GM04503 (cell line): ENCODE data around the gene GRK5.
"Not testable (repeated sequence)": the region's sequence is repeated elsewhere in the genome, so short reads cannot be mapped to it uniquely, and the experiment has no call there.

Experiments used
- DNase-seq: peaks from one replicate; pipeline ENCODE4 v3.0.0-alpha.2; 2012; ENCODE audit warnings: low read depth

GRK5 gene

DNA sequence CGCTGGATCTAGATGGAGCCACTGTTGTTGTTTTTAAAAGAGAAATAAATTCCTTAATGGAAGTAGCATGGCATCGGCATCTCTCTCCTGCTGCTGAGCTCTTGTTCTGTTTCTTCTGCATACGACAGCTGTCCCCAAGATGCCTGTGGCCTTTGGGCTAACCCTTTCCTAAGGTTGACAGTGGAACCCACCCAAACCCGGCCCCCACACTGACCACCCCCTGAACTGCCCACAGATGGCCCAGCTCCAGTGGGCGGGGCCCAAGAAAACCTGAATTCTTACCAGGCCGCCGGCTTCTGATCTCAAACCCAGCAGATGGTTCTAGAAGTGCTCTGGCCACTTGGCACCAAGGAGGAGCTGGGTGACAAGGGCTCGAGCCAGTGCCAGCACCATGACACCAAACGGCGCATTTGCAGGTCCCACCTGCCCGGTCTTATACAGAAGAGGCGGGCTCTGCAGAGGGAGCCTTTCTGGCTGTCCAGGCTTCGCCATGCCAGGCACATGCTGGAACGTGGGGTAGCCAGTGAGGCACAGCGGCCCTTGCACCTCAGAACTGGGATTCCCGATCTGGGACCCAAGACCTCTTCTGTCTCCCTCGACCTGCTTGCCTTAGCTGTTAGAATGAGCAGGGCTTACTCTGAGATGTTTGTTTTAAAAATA, 252.4 kb downstream of the GRK5 start:
- no peak for DNase-seq

DNA sequence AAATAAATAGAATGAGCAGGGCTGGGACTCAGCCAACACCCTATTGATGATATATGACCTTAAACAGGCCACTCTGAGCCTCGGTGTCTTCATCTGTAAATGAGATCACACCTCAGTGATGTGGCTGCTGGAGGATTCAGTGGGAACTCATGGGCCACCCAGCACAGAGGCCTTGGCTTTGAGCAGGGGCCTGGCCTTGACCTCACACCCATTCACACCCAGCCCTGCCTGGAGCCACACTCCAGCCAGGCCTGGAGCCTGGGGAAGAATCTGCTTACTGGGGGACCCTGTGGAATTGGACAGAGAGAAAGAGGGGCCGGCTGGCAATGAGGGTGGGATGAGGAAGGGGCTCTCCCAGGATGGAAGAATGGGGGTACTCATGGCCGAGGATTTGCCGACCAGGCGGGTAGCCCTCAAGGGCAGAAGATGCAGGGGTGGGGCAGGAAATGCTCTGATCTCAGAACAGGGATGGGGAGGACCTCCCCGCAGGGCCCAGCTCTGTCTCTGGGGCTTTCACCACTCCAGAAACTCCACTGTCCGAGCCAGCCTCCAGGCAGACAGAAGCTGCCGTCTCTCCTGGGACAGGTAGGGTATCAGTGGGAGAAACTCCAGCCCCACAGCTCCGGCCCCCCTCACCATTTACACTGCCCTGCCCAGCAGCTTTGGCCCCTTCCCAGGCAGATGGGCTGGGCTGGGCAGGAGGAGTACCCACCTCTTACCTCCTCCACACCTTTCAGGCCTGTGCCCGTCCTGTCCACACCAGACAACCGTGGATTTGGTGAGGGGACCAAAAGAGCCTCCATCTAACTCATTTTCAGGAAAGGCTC, 253.2 kb downstream of the GRK5 start:
- DNase-seq = no peak

DNA sequence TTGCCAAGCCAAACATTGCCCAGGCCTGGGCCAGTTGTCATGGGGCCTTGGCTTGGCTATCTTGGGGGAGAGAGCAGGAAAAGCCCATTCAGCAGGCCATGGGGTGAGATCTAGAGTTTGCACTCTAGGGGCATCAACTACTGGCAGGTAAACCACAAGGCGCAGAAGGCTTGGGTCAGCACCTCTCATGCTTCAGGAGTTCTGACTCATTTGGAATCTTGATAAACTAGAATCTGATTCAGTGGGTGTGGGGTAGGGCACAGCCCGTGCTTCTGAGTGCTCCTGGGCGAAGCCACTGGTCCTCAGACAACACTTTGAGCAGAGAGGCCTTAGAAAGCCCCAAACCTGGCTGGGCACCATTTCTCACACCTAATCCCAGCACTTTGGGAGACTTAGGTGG, 254.0 kb downstream of the GRK5 start:
- DNase-seq = no peak

DNA sequence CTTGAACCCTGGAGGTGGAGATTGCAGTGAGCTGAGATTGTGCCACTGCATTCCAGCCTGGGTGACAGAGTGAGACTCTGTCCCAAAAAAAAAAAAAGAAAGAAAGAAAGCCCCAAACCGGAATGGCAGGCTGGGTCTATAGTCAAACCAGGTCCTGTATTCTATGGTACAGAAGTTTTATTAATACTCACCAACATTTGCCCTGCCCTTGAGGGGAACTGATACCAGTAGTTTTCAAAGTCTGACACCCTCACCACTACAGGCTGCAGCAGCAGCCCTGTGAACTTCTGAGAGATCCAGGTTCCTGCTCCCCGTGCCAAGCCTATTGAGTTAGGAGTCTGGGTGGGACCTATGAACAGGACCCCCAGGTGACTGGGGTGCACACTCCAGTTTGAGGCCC, 254.6 kb downstream of the GRK5 start:
- DNase-seq = no peak

DNA sequence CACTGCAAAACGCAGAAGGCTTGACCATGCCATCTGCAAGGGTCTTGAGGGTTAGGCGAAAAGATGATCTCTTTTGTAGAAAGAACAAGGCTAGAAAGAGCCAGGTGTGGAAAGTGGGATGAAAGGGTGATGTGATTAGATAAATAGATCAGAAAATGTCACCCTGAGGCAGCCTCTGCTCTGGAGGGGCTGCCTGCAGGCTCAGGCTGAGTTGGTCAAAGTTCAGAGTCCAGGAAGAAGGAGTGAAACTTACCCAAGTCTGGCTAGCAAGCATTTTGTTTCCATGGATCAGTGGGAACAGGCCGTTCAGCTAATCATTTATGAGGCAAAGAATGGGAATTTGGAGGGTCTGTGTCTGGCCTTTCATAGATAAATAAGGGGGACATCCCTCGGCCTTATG, 255.4 kb downstream of the GRK5 start:
- no peak for DNase-seq

DNA sequence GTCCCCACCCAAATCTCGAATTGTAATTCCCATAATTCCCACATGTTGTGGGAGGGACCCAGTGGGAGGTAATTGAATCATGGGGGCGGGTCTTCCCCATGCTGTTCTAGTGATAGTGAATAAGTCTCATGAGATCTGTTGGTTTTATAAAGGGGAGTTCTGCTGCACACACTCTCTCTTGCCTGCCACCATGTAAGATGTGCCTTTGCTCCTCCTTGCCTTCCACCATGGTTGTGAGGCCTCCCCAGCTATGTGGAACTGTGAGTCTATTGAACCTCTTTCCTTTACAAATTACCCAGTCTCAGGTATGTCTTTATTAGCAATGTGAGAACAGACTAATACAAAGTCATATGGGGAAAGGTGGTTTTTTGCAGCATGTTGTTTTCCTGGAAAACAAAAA, 255.8 kb downstream of the GRK5 start:
- DNase-seq = not testable (repeated sequence)

DNA sequence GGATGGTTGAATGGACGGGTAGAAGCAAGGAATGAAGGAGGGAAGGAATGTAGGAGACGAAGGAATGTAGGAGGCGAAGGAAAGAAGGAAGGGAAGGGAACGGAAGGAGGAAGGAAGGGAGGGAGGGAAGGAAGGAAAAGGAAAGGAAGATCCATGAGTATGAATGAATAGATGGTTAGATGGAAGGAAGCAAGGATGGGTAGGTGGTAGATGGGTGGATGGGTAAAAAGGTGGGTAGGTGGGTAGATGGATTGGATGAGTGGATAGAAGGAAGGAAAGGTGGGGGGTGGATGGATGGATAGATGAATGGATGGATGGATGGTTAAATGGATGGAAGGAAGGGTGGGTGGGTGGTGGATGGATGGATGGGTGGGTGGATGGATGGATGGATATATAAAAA, 257.7 kb downstream of the GRK5 start:
- DNase-seq = no peak

DNA sequence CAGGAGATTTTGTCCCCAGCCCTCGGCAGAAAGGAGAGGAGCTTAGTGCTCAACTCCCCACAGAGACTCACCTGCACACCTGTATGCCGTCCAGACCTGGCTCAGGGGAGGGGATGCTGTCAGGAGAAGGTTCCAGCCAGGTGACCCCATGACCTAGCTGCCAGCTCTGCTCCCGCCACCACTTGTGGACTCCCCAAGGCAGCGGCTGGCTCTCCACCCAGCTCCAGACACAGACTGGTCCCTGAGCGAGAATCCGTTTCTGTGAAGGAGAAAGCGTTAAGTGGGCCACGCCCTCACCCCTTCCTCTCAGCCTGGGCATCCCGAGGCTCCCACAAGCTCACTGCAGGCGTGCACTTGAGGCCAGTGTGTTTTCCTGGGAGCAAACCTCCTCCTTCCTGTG, 258.7 kb downstream of the GRK5 start:
- no peak for DNase-seq

DNA sequence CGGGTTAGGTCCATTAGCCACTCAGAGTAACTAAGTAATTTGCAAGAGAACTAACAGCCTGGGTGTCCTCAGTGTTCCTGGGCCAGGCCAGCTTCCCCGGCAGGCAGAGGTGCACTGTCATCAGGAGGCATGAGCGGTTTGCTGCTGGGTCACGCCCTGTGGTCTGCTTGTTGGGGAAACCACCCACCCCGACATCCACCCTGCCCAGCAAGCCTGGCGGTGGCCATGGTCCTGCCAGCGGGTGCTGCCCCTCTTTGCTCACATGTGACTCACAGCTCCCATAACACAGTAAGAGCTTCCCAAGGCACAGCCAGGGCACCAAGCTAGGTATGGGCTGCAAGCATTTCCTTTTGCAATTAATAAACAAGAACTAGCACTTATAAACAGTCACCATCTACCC, 259.3 kb downstream of the GRK5 start:
- no peak for DNase-seq

DNA sequence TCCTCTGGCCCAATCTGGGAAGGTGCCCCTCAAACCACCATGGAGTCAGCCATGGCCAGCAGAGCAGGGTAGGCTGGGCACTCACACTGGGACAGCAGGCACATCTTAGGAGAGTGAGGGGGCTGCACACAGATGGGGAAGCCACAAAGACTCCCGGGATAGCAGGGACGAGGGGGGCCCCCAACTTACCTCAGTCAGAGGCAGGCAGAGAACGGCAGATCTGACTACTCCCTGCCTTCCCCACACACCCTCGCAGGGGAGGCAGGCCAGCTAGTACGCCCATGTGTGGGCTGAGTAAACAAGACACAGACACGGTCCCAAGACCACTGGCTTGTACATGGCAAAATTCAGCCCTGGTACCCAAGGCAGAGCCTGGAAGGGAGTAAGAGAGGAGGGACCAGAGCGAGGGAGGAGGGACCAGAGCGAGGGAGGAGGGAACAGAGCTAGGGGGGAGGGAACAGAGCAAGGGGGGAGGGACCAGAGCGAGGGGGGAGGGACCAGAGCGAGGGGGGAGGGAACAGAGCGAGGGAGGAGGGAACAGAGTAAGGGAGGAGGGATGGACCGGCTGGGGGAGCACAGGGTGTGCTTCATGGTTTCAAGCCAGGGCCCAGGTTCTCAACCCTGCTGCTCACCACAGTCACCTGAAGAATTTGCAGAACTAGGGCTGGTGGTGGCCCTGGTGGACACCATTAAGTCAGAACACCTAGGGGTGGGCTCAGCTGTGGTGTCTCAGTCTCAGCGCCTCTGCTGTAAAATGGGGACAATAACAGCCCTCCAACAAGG, 261.4 kb downstream of the GRK5 start:
- DNase-seq = no peak

DNA sequence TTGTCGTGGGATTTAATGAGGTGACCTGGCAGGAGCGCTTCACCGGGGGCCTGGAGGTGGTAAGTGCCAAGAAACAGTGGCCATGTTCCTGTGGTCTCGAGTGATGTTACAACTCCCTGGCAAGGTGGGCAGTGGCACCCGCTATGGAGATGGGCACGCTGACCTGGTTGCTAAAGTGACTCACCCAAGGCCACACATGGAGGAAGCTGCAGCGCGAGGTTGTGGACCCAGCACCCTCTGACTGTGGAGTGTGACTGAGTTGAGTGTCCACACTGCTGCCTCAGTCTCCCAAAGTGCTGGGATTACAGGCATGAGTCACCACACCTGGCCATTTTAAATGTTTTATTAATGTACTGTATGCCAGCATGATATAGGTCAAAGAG, 261.9 kb downstream of the GRK5 start:
- DNase-seq = no peak

DNA sequence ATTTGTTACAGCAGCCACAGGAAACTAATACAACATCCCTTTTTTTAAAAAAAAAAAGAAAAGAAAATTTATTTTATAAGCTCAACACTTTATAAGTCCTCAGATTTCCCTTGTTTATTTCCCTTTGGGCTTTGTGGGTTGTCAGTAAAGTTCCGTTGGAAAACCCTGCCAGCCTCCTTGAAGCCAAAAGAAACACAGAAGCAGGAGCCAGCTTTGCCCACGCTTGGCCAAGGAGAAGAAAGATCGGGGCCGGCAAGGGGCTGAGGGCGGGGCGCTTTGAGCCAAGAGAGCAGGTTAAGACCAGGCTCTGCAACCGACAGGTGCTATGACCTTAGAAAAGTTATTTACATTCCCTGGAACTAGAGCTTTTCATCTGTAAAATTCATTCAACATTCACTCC, 262.5 kb downstream of the GRK5 start:
- DNase-seq = no peak

DNA sequence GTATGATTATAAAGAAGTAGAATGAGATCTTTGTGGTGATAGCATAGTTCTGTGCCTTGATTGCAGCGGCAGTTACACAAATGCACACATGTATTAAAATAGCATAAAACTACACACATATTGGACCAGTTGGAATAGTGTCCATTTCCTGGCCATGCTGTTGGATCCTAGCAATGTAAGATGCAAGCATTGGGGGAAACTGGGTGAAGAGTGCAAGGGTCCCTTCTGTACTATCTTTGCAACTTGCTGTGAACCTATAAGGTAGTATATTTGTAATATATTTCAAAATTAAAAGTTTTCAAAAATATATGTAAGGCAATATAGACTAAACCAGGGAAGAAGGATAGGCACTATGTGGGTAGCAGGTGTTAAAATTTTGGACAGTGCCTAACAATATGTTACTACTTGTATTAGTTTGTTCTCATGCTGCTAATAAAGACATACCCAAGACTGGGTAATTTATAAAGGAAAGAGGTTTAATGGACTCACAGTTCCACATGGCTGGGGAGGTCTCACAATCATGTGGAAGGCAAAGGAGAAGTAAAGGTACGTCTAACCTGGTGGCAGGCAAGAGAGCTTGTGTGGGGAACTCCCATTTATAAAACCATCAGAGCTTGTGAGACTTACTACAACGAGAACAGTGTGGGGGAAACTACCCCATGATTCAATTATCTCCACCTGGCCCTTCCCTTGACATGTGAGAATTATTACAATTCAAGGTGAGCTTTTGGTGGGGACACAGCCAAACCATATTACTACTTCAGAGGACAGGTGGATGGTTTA, 263.7 kb downstream of the GRK5 start:
- no peak for DNase-seq

DNA sequence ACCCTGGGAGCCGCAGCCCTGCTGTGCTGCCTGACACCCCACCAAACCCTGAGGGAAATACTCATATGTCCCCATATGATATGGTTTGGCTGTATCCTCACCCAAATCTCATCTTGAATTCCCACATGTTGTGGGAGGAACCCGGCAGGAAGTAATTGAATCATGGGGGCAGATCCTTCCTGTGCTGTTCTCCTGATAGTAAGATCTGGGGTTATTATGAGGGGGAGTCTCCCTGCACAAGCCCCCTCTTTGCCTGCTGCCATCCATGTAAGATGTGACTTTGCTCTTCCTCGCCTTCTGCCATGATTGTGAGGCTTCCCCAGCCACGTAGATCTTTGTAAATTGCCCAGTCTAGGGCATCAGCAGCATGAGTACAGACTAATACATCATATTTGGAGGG, 266.4 kb downstream of the GRK5 start:
- DNase-seq = no peak

DNA sequence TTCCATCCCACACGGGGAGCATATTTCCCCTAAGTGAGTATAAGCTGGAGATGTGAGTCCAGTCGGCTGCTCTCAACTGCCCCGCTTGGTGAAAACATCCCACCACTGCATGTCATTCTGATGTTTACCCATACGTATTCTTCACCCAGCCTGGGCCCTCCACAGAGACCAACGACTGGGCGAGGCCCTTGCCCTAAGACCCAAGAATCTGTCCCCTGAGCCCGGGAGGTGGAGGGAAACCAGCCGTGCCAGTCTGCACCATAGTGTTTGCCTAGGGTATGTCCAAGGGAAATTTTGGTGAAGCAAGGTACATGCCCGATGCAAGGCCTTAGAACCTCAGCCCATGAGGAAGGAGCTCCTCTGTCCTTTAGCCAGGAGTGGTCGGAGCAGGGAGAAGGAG, 267.2 kb downstream of the GRK5 start:
- DNase-seq = no peak

DNA sequence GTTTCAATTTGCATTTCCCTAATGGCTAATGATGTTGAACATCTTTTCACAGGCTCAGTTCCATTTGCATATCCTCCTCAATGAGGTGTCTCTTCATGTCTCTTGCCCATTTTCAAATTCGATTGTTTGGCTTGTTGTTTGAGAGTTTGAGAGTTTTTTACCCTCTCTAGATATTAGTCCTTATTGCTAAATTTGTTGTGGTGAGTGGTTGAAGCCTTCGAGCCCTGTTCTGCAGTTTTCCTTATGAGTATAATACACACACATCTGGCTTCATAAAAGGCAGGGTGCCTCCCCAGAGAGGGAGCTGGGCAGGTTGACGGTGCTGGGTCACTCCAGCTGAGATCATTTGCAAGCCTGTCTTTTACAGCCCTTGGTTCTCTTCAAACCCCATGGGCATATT, 270.1 kb downstream of the GRK5 start:
- DNase-seq = no peak

DNA sequence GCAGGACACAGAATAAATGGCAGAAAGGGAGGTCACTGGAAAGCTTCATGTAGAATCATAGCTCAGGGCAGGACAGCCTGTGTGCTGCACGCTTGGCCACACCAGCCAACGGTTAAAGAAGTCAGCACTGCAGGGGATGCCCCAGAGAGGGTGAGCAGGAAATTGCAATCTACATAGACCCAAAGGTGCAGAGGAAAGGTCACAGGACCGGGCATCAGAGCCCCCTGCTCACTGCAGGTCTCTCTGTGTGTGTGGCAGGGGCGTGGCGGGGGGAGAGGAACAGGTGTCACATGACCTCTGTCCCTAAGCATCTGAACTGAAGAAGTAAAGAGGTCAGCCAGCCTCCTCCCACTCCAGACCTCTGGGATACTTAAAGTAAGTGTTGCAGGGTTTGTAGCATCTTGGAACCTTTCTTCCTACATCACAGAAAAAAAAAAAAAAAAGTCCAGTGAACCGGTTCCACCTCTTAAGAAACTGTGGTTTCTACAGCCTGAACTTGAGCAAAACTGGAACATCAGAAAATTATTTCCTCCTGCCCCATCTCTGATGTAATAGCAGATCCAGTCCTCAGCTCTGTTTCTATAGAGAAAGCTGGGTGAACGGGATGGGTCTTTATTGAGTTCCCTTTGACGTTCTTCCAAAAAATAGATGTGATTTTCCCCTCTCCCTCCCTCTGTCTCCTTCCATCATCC, 270.9 kb downstream of the GRK5 start:
- no peak for DNase-seq

DNA sequence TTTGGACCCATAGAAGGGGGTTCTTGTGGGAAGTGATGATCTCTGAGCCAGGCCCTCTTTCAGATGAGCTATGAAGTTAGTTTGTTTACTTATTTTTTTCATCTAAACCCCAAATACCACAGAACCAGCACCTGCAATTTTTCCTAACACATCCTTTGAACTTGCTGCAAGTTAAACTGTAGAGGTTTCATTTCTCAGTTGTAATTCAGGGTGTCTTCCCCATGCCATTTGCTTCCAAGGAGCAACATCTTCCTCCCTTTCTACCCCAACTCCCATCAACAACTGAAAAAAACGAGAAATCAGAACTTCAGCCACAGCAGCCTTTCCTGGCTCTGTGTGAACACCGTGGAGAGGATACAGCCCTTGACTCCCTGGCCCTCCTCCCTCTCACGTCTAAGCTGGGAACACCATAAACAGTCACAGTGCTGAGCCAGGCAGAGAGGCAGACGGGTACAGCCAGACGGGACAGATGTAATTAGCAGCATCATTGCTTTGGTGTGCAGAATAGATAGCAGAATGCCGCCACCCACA, 271.5 kb downstream of the GRK5 start:
- no peak for DNase-seq

DNA sequence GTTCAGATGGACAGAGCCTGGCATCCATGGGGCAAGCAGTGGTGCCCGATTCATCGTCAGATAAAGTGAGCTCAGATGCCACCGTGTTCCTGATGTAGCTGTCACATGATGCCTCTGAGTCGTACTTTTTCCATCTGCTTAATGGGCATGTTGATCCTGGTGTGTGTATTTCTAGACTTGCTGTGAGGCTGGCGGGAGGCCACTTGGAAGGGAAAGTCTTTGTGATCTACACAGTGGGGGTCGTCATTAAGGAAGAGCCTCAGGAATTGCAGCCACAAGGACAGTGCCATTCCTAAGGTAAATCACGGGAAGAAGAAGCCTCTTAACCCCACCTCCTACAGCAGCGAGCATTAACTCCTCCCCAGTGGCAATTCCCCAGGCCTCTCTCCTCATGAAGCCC, 272.2 kb downstream of the GRK5 start:
- DNase-seq = no peak

DNA sequence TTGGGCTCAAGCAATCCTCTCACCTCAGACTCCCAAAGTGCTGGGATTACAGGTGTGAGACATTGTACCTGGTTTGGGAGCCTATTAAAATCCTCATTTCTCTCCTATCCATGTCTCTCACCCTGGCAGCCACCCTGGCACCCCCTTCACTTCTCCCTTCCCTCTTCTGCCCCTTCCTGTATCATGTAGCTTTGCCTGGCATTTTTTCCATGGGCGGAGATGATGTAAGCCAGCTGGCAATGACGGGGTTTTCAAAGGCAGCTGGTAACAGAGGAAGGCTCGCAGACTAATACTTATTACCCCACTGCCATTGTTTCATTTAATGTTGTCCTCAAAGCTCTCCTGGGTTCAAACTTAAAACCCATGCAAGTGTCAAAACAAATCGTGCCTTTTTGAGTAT, 273.3 kb downstream of the GRK5 start:
- no peak for DNase-seq

DNA sequence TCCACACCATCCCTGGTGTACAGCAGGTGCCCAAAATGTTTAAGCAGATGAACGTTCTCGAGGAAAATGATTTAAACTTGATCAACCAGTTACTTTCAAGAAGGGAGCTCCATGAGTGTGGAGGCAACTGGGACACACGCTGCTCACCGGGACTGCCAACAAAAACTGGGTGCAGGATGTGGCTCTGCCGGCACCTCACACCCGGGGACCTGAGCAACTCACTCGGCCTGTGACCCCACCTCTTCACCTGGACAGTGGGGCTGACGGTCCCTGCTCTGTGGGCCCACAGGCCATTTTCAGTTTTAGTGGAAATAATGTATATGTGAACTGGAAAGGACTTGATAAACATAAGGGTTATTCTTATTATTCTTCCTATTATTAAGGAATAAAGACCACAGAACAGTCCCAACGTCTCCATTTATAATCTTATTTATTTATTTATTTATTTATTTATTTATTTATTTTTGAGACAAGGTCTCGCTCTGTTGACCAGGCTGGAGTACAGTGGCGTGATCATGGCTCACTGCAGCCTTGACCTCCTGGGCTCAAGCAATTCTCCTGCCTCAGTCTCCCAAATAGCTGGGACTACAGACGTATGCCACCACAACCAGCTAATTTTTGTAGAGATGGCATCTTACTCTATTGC, 274.5 kb downstream of the GRK5 start:
- DNase-seq = no peak
